Spleen (tissue), 11 donors: ENCODE data around the gene MANBA. TPM values are rescaled to one million over a fixed set of nuclear protein-coding genes. Genes with fewer than 3 reads are reported as not detected.

Source experiments
- DNase-seq: peaks from one replicate; pipeline ENCODE4 v3.0.0-alpha.2; 2020
- H3K27ac ChIP-seq, 8 donors: fragments of 200-600 bp; sonication (generic) in 7 of 8; 1 replicate in 4 of 8; 2 replicates in 4 of 8; pipeline versions ENCODE4 v1.5.0 to v1.8.0; 2016 to 2021; ENCODE audit warnings: inconsistent platforms in 4 of 8, mild to moderate bottlenecking in 4 of 8, moderate library complexity in 1 of 8
- H3K27me3 ChIP-seq, 7 donors: fragments of 200-600 bp; sonication (generic) in 6 of 7; replicated peaks in 1 of 7; 1 replicate in 4 of 7; 2 replicates in 3 of 7; pipeline versions ENCODE4 v1.5.0 to v1.8.0; 2016 to 2021; ENCODE audit warnings: inconsistent platforms in 3 of 7, mild to moderate bottlenecking in 1 of 7
- H3K36me3 ChIP-seq, 6 donors: fragments of 200-600 bp; sonication (generic) in 5 of 6; 1 replicate in 4 of 6; 2 replicates in 2 of 6; pipeline versions ENCODE4 v1.5.0 to v1.8.0; 2016 to 2021; ENCODE audit warnings: inconsistent platforms in 2 of 6
- H3K4me1 ChIP-seq, 6 donors: fragments of 200-600 bp; sonication (generic) in 5 of 6; 1 replicate in 3 of 6; 2 replicates in 3 of 6; pipeline versions ENCODE4 v1.5.0 to v1.8.0; 2016 to 2021; ENCODE audit warnings: inconsistent platforms in 3 of 6
- H3K4me3 ChIP-seq, 8 donors: fragments of 200-600 bp; sonication (generic) in 7 of 8; 1 replicate in 4 of 8; 2 replicates in 4 of 8; pipeline versions ENCODE4 v1.5.0 to v1.8.0; 2016 to 2021; ENCODE audit warnings: inconsistent platforms in 4 of 8, mild to moderate bottlenecking in 4 of 8, moderate library complexity in 2 of 8
- H3K9me3 ChIP-seq, 8 donors: fragments of 200-600 bp; sonication (generic) in 7 of 8; 1 replicate in 4 of 8; 2 replicates in 4 of 8; pipeline versions ENCODE4 v1.5.0 to v1.8.0; 2016 to 2021; ENCODE audit warnings: inconsistent platforms in 4 of 8
- POLR2A ChIP-seq, 3 donors: fragments of 450-650 bp; IDR thresholded peaks; one replicate each; pipeline ENCODE4 v1.5.1; 2017; ENCODE audit warnings: antibody characterized with exemption in 3 of 3, mild to moderate bottlenecking in 1 of 3
- POLR2AphosphoS5 ChIP-seq, 3 donors: sonication (generic); formaldehyde crosslinking; IDR thresholded peaks; one replicate each; pipeline ENCODE4 v1.5.1; 2017; ENCODE audit warnings: antibody characterized with exemption in 3 of 3
- WGBS, 5 donors: extraction: QIAGEN DNeasy Blood & Tissue Kit in 3 of 5; methylation state at CpG; one replicate each; pipeline versions ENCODE4 v1.1.5 to v1.1.7; 2013 to 2018; 5-methylcytosine and 5-hydroxymethylcytosine counted together
- intact Hi-C: fragments of 100-400 bp; cut with DNase I; formaldehyde crosslinking; loops from one replicate; pipeline ENCODE4 v1.15.0; 2023; ENCODE audit warnings: low total_unique reads
- polyA plus RNA-seq, 3 donors: library from polyadenylated mRNA; stranded (reverse); fragments of 200-250 nt; gene quantifications; one replicate each; pipeline ENCODE4 v1.2.1, GENCODE V29; 2013
- total RNA-seq, 7 donors: library from RNA; depleted of rRNA in 3 of 7; stranded (reverse); fragments of >200 nt in 3 of 7; fragmentation: NEBNext Ultra II Directional in 4 of 7; extraction: Animal tissue kit (Norgen Biotek cat#: 25700) in 4 of 7; gene quantifications; one replicate each; pipeline versions ENCODE4 v1.1.0 to v1.2.1, GENCODE V29; 2016 to 2021
- TF ChIP-seq, protein P1 (sequence below), 11 experiments: fragments of 200-600 bp in 7 of 11; fragments of 450-650 bp in 4 of 11; sonication (generic) in 4 of 11; IDR thresholded peaks in 8 of 11; conservative IDR thresholded peaks in 3 of 11; 1 replicate in 7 of 11; 2 replicates in 4 of 11; pipeline versions ENCODE4 v1.4.0 to v1.8.0; 2016 to 2021; ENCODE audit warnings: antibody characterized with exemption in 11 of 11, inconsistent platforms in 4 of 11, mild to moderate bottlenecking in 1 of 11
- donor health status: healthy with polysubstance abuse.
- donor health status: DM: no; HTN: no; CAD: no; lungs with moderate emphysema.
- donor health status: DM: no; HTN: no; CAD: no.
- donor health status: Bipolar disorder and iron deficiency.
- donor health status: healthy.
- donor health status: DM: no; HTN: no; CAD: no.
- donor health status: DM: yes; HTN: yes; CAD: no.

MANBA gene
- total and polyA plus RNA-seq, 10 donors: 15.7 to 112 (median 50.3) TPM

DNA sequence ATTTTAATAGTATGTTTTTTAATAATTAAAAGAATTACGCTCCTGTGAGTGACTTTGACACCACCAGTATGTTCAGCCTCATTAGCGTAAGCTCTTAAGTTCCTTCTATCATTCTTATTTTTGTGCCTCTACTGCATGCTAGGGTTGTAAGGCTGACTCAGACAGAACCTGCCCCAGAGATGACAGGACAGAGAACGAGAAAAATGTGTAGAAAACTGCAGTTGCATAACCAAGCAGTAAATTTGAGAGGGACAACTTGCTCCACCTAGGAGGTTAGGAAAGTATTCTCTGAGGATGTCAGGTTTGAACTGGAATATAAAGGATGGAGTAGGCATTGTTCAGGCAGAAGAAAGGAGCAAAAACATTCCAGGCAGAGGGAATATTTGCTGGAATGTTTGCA lies 160.9 kb downstream of the MANBA start:
- 77 to 88% (median 83%) methylated on average over 3 of the region's 3 CpGs for WGBS, 5 donors
- intact Hi-C loops: no loop called here
- TF ChIP-seq POLR2A (IDR thresholded peaks at IDR 0.05): no peak
- no peak for TF ChIP-seq POLR2AphosphoS5 (IDR thresholded peaks at IDR 0.05)
- TF ChIP-seq, protein P1, sequence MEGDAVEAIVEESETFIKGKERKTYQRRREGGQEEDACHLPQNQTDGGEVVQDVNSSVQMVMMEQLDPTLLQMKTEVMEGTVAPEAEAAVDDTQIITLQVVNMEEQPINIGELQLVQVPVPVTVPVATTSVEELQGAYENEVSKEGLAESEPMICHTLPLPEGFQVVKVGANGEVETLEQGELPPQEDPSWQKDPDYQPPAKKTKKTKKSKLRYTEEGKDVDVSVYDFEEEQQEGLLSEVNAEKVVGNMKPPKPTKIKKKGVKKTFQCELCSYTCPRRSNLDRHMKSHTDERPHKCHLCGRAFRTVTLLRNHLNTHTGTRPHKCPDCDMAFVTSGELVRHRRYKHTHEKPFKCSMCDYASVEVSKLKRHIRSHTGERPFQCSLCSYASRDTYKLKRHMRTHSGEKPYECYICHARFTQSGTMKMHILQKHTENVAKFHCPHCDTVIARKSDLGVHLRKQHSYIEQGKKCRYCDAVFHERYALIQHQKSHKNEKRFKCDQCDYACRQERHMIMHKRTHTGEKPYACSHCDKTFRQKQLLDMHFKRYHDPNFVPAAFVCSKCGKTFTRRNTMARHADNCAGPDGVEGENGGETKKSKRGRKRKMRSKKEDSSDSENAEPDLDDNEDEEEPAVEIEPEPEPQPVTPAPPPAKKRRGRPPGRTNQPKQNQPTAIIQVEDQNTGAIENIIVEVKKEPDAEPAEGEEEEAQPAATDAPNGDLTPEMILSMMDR (IDR thresholded peaks at IDR 0.05 in 8 of 11, conservative IDR thresholded peaks at IDR 0.05 in 3 of 11): no peak
- Histone ChIP-seq H3K4me1 (peaks cover 0 to 27% (median 8%) of the 10 kb centered on the region in 6 donors), H3K27ac (no peak overlapping the region), H3K36me3 (peaks cover 3 to 100% (median 90%) of the 10 kb centered on the region in 6 donors), H3K9me3 (no peaks in the 10 kb centered on the region), H3K4me3 (no peak overlapping the region), H3K27me3 (no peaks in the 10 kb centered on the region)
- no peak for DNase-seq

DNA sequence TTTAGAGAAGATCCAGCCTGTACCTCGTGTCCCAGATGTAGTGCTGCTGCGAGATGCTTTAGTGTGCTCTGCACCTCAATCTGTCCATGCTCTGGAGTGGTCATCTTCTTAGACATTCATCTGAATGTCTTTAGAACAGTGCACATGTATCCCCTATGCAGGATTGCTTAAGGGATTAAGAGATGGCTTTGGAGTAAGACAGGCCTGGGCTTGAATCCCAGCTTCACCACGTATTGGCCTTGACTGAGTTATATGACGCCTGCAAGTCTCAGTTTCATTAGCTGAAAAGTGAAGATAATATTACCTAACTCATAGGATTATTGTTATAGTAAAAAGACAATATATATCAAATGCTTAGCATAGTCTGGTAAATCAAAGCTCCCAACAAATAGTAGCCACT lies 161.3 kb downstream of the MANBA start:
- DNase-seq: no peak
- Histone ChIP-seq H3K4me3 (no peak overlapping the region), H3K9me3 (no peaks in the 10 kb centered on the region), H3K36me3 (peaks cover 3 to 100% (median 90%) of the 10 kb centered on the region in 6 donors), H3K27ac (peak overlapping the region in 2 of 8 donors; percentile 49 to 58), H3K27me3 (no peaks in the 10 kb centered on the region), H3K4me1 (peaks cover 0 to 27% (median 8%) of the 10 kb centered on the region in 6 donors)
- TF ChIP-seq POLR2AphosphoS5 (IDR thresholded peaks at IDR 0.05) (no peak), POLR2A (IDR thresholded peaks at IDR 0.05) (no peak)
- TF ChIP-seq, protein P1 (IDR thresholded peaks at IDR 0.05 in 8 of 11, conservative IDR thresholded peaks at IDR 0.05 in 3 of 11): no peak
- WGBS, 5 donors: 72 to 95% (median 90%) methylated on average over 4 of the region's 4 CpGs
- intact Hi-C loops: no loop called here

DNA sequence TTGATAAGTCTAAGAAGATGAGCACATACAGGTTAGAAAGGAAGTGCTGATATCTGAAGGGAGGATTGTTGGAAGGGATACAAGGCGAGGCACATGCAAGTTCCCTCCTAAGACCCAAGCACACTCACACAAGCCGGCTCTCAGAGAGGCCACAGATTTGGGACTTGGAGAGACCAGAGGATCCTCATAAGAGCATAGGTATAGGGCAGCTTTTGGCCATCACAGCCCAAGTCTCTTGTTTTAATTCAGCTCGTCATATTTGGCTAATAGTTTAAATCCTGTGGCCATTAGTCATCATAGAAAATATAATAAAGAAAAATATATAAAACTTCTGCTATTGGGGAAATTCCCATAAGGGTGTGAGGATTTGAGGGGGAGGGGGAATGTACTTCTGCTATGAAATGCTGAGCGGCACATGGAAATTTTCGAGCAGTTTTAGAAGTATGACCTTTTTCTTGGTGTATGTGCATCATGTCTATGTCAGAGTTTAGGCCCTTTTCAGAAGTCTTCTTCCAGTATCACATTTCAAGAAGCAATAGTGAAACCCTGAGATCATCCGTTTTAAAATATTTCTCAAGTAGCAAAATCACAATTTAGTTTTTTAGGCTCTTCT lies 161.9 kb downstream of the MANBA start:
- peaks cover 3 to 100% (median 87%) of the 10 kb centered on the region in 6 donors for H3K36me3 ChIP-seq
- no peaks in the 10 kb centered on the region for H3K9me3 ChIP-seq
- H3K4me3 ChIP-seq: no peak overlapping the region
- WGBS, 5 donors: 66 to 75% (median 70%) methylated on average over 6 of the region's 6 CpGs
- TF ChIP-seq POLR2AphosphoS5 (IDR thresholded peaks at IDR 0.05) (no peak), POLR2A (IDR thresholded peaks at IDR 0.05) (no peak)
- TF ChIP-seq, protein P1 (IDR thresholded peaks at IDR 0.05 in 8 of 11, conservative IDR thresholded peaks at IDR 0.05 in 3 of 11): no peak
- intact Hi-C loops: no loop called here
- no peak for DNase-seq
- H3K27ac ChIP-seq: peak overlapping the region in 6 of 8 donors; percentile 4 to 58 (median 31)
- H3K4me1 ChIP-seq: peaks cover 0 to 27% (median 8%) of the 10 kb centered on the region in 6 donors
- no peaks in the 10 kb centered on the region for H3K27me3 ChIP-seq

DNA sequence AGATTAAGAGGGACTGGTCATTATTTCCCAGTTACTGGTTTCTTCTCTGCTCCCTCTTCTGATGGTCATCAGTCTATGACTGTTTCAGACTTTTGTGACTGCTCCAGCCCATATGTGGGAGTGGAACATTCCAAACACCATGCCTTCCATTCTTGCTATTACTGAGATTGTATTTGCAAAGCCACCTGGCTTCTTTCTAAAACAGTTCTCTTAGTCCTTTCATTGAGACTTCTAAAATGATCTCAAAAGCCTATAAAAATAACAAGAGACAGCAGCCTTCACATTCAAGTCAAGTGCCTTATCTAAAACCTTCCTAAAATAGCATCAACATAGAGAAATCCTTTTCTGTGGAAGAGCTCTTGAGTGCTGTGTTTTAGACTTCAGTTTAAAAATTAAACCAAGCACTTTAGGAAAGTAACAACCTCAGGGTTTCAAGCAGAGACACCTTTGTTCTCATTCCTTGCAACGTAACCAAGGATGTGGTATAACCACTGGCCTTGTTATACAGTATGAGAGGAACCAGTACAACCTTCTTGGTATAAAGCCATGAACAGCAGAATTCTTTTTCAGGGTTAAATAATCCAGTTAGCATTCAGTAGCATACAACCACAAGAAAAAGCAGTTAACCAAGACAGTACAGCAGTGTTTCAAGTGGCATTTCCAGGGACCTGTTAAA lies 162.5 kb downstream of the MANBA start:
- H3K27me3 ChIP-seq: no peaks in the 10 kb centered on the region
- 56 to 88% (median 69%) methylated on average over 1 of the region's 1 CpG for WGBS, 5 donors
- no peak for DNase-seq
- TF ChIP-seq POLR2A (IDR thresholded peaks at IDR 0.05) (no peak), POLR2AphosphoS5 (IDR thresholded peaks at IDR 0.05) (no peak)
- TF ChIP-seq, protein P1 (IDR thresholded peaks at IDR 0.05 in 8 of 11, conservative IDR thresholded peaks at IDR 0.05 in 3 of 11): no peak
- H3K4me1 ChIP-seq: peaks cover 0 to 27% (median 8%) of the 10 kb centered on the region in 6 donors
- peak overlapping the region in 5 of 8 donors; percentile 8 to 58 (median 49) for H3K27ac ChIP-seq
- intact Hi-C loops: no loop called here
- no peak overlapping the region for H3K4me3 ChIP-seq
- H3K36me3 ChIP-seq: peaks cover 3 to 100% (median 81%) of the 10 kb centered on the region in 6 donors
- H3K9me3 ChIP-seq: no peaks in the 10 kb centered on the region
